Breast epithelium (tissue), 4 donors: ENCODE data around the gene CDH10. TPM values are rescaled to one million over a fixed set of nuclear protein-coding genes. Genes with fewer than 3 reads are reported as not detected.

Source experiments
- DNase-seq, 2 donors: peaks; one replicate each; pipeline ENCODE4 v3.0.0-alpha.2; 2019; ENCODE audit warnings: low spot score in 2 of 2
- H3K27ac ChIP-seq, 2 donors: fragments of 200-600 bp; sonication (generic) in 1 of 2; one replicate each; pipeline ENCODE4 v1.5.1; 2016 to 2019; ENCODE audit warnings: mild to moderate bottlenecking in 1 of 2
- H3K27me3 ChIP-seq, 2 donors: fragments of 200-600 bp; sonication (generic) in 1 of 2; one replicate each; pipeline versions ENCODE4 v1.5.1 to v1.6.0; 2017 to 2019; ENCODE audit warnings: control low read depth in 1 of 2, mild to moderate bottlenecking in 1 of 2
- H3K36me3 ChIP-seq: fragments of 200-600 bp; one replicate; pipeline ENCODE4 v1.5.1; 2019
- H3K4me1 ChIP-seq, 2 donors: fragments of 200-600 bp; sonication (generic); one replicate each; pipeline ENCODE4 v1.5.1; 2016 to 2019; ENCODE audit warnings: control low read depth in 1 of 2
- H3K4me3 ChIP-seq, 3 donors: fragments of 200-600 bp; sonication (generic); 1 replicate in 2 of 3; 2 replicates in 1 of 3; pipeline ENCODE4 v1.5.1; 2016 to 2019; ENCODE audit warnings: mild to moderate bottlenecking in 3 of 3, moderate library complexity in 2 of 3
- H3K9me3 ChIP-seq, 2 donors: fragments of 200-600 bp; sonication (generic) in 1 of 2; one replicate each; pipeline ENCODE4 v1.5.1; 2016 to 2019; ENCODE audit warnings: control low read depth in 1 of 2
- CTCF ChIP-seq, 3 donors: fragments of 450-650 bp; IDR thresholded peaks; one replicate each; pipeline ENCODE4 v1.5.1; 2016 to 2017; ENCODE audit warnings: antibody characterized with exemption in 3 of 3, mild to moderate bottlenecking in 3 of 3, moderate library complexity in 3 of 3
- POLR2A ChIP-seq: fragments of 450-650 bp; IDR thresholded peaks from one replicate; pipeline ENCODE4 v1.6.1; 2016; ENCODE audit warnings: antibody characterized with exemption, mild to moderate bottlenecking, moderate library complexity
- POLR2AphosphoS5 ChIP-seq, 3 donors: sonication (generic); formaldehyde crosslinking; IDR thresholded peaks; one replicate each; pipeline ENCODE4 v1.6.1; 2017; ENCODE audit warnings: antibody characterized with exemption in 3 of 3
- intact Hi-C: fragments of 100-400 bp; cut with DNase I; formaldehyde crosslinking; loops from one replicate; pipeline ENCODE4 v1.15.1; 2023; ENCODE audit warnings: low total_unique reads
- total RNA-seq, 3 donors: library from RNA; depleted of rRNA; stranded (reverse); fragments of >200 nt; gene quantifications; one replicate each; pipeline ENCODE4 v1.1.0, GENCODE V29; 2016

The CDH10 gene
- total RNA-seq, 3 donors from 2014 or later: not detected

- no peak for TF ChIP-seq POLR2A
- no peak for TF ChIP-seq CTCF (IDR thresholded peaks at IDR 0.05)
- TF ChIP-seq POLR2AphosphoS5 (IDR thresholded peaks at IDR 0.05): no peak
- intact Hi-C loops: no loop called here
- no peaks in the 10 kb centered on the region for H3K27me3 ChIP-seq
- peaks cover 0 to 17% of the 10 kb centered on the region in 2 donors for H3K9me3 ChIP-seq
- no peaks in the 10 kb centered on the region for H3K36me3 ChIP-seq
- H3K27ac ChIP-seq: no peak overlapping the region
- DNase-seq: no peak
- no peak overlapping the region for H3K4me3 ChIP-seq
- no peaks in the 10 kb centered on the region for H3K4me1 ChIP-seq
Measured at GRCh38 chr5:24474685-24475084, 170.1 kb downstream of the CDH10 start.

- DNase-seq: no peak
- no peaks in the 10 kb centered on the region for H3K36me3 ChIP-seq
- TF ChIP-seq POLR2A: no peak
- TF ChIP-seq CTCF (IDR thresholded peaks at IDR 0.05): no peak
- no peak for TF ChIP-seq POLR2AphosphoS5 (IDR thresholded peaks at IDR 0.05)
- no peak overlapping the region for H3K27ac ChIP-seq
- intact Hi-C loops: no loop called here
- H3K27me3 ChIP-seq: no peaks in the 10 kb centered on the region
- H3K9me3 ChIP-seq: peaks cover 0 to 17% of the 10 kb centered on the region in 2 donors
- H3K4me3 ChIP-seq: no peak overlapping the region
- H3K4me1 ChIP-seq: no peaks in the 10 kb centered on the region
Measured at GRCh38 chr5:24472518-24472917, 172.3 kb downstream of the CDH10 start.

GRCh38 chr5:24444414-24444813 is 200.4 kb downstream of the CDH10 start:
- DNase-seq: no peak
- H3K27ac ChIP-seq: no peak overlapping the region
- H3K4me1 ChIP-seq: no peaks in the 10 kb centered on the region
- H3K36me3 ChIP-seq: no peaks in the 10 kb centered on the region
- H3K27me3 ChIP-seq: no peaks in the 10 kb centered on the region
- H3K4me3 ChIP-seq: no peak overlapping the region
- TF ChIP-seq POLR2AphosphoS5 (IDR thresholded peaks at IDR 0.05): no peak
- TF ChIP-seq POLR2A: no peak
- TF ChIP-seq CTCF (IDR thresholded peaks at IDR 0.05): no peak
- no peaks in the 10 kb centered on the region for H3K9me3 ChIP-seq
- intact Hi-C loops: no loop called here

- Histone ChIP-seq H3K4me1 (no peaks in the 10 kb centered on the region), H3K27me3 (no peaks in the 10 kb centered on the region), H3K36me3 (no peaks in the 10 kb centered on the region), H3K27ac (no peak overlapping the region), H3K9me3 (no peaks in the 10 kb centered on the region), H3K4me3 (no peak overlapping the region)
- TF ChIP-seq CTCF (IDR thresholded peaks at IDR 0.05) (no peak), POLR2A (no peak), POLR2AphosphoS5 (IDR thresholded peaks at IDR 0.05) (no peak)
- intact Hi-C loops: no loop called here
- DNase-seq: no peak
Measured at GRCh38 chr5:24439465-24439864, 205.3 kb downstream of the CDH10 start.
